LNCAP (cell line): ENCODE results near the gene DENND2C.

Source experiments
- CTCF ChIP-seq: fragments of 450-650 bp; IDR thresholded peaks from 2 replicates; pipeline ENCODE4 v1.5.1; 2017; ENCODE audit warnings: mild to moderate bottlenecking

DENND2C gene

GRCh38 chr1:114589122-114589521, 80.7 kb downstream of the DENND2C start:
- TF ChIP-seq CTCF = no peak

GRCh38 chr1:114588196-114588689, 81.6 kb downstream of the DENND2C start:
- no peak for TF ChIP-seq CTCF

- no peak for TF ChIP-seq CTCF
Observed at GRCh38 chr1:114587203-114587991, 82.5 kb downstream of the DENND2C start.

GRCh38 chr1:114586513-114587047, 83.3 kb downstream of the DENND2C start:
- no peak for TF ChIP-seq CTCF

- TF ChIP-seq CTCF = no peak
Observed at GRCh38 chr1:114585231-114585630, 84.6 kb downstream of the DENND2C start.

- TF ChIP-seq CTCF = no peak
Observed at GRCh38 chr1:114581335-114582287, 88.2 kb downstream of the DENND2C start, which contains the start of gene BCAS2. TSS of gene BCAS2 (minus strand) at chr1:114581615. CDS start at chr1:114581591, 24 bp downstream.

- no peak for TF ChIP-seq CTCF
Observed at GRCh38 chr1:114574365-114574764, 95.5 kb downstream of the DENND2C start.
